HepG2 (cell line): ENCODE data around the gene SFT2D2. TPM values are rescaled to one million over a fixed set of nuclear protein-coding genes. Genes with fewer than 3 reads are reported as not detected.

Experiments
- ATAC-seq: fragments of 200-7000 bp; cut with Tn5 transposase; 3 replicates; pipeline ENCODE4 v1.9.1; 2020; ENCODE audit warnings: mild to moderate bottlenecking, moderate library complexity
- BruUV-seq: library from RNA; stranded (reverse); fragments of 400-500 nt; replicated peaks from 2 replicates; lab custom pipeline; 2021; lab: Mats Ljungman, UMichigan
- CTCF ChIA-PET: fragments of 300-600 bp; formaldehyde crosslinking; extraction: SDS; loops from one replicate; lab custom pipeline; 2021; ENCODE audit warnings: low total read pairs, inconsistent platforms, low intra/inter-chr PET ratio; lab: Yijun Ruan, JAX
- POLR2A ChIA-PET: fragments of 350-600 bp; sonication (Branson Sonifier 250); formaldehyde crosslinking; loops from one replicate; lab custom pipeline; 2020; ENCODE audit warnings: antibody characterized with exemption, inconsistent platforms; lab: Yijun Ruan, JAX
- DNase-seq: peaks from one replicate; pipeline ENCODE4 v3.0.0-alpha.2; 2015; ENCODE audit warnings: low spot score
- FAIRE-seq: peaks from 3 replicates; lab custom pipeline; 2011; peaks lifted over from hg19 to GRCh38; lab: Jason Lieb, UNC
- H2AFZ ChIP-seq: one replicate; pipeline ENCODE4 v1.6.1; 2011; ENCODE audit warnings: low read length, inconsistent platforms
- H3K27ac ChIP-seq: fragments of 300-600 bp; 3 replicates; pipeline ENCODE4 v1.8.0; 2011; ENCODE audit warnings: mixed run types, mild to moderate bottlenecking, mixed read lengths, low read length, inconsistent platforms; ENCODE audit not compliant: insufficient read depth; ENCODE audit errors: extremely low read length
- H3K27me3 ChIP-seq, 2 experiments: fragments of 200-600 bp in 1 of 2; 2 replicates in 1 of 2; 3 replicates in 1 of 2; pipeline versions ENCODE4 v1.6.0 to v1.8.0; 2011; ENCODE audit warnings: low read length in 2 of 2, mild to moderate bottlenecking in 2 of 2, moderate library complexity in 2 of 2, inconsistent platforms in 1 of 2; ENCODE audit not compliant: insufficient read depth in 2 of 2, control insufficient read depth in 1 of 2
- H3K36me3 ChIP-seq, 2 experiments: fragments of 200-600 bp in 1 of 2; replicated peaks in 1 of 2; 2 replicates in 1 of 2; 3 replicates in 1 of 2; pipeline versions ENCODE4 v1.5.1 to v1.8.0; 2011; ENCODE audit warnings: low read length in 2 of 2, inconsistent platforms in 1 of 2; ENCODE audit not compliant: insufficient read depth in 2 of 2, control insufficient read depth in 1 of 2
- H3K4me1 ChIP-seq: 2 replicates; pipeline ENCODE4 v1.5.1; 2012; ENCODE audit warnings: low read length, inconsistent platforms; ENCODE audit not compliant: insufficient read depth
- H3K4me2 ChIP-seq: 2 replicates; pipeline ENCODE4 v1.6.0; 2011; ENCODE audit warnings: low read depth, low read length, inconsistent platforms
- H3K4me3 ChIP-seq, 3 experiments: fragments of 200-600 bp in 1 of 3; sonication (generic), shearing (Covaris generic) in 1 of 3; replicated peaks in 1 of 3; 2 replicates each; pipeline ENCODE4 v1.5.1; 2011 to 2016; ENCODE audit warnings: low read length in 3 of 3, inconsistent platforms in 2 of 3, low read depth in 2 of 3, mild to moderate bottlenecking in 2 of 3, control low read depth in 1 of 3, mixed read lengths in 1 of 3; ENCODE audit not compliant: insufficient read depth in 1 of 3
- H3K79me2 ChIP-seq: one replicate; pipeline ENCODE4 v1.6.1; 2011; ENCODE audit warnings: low read length, inconsistent platforms; ENCODE audit not compliant: insufficient read depth
- H3K9ac ChIP-seq: 2 replicates; pipeline ENCODE4 v1.6.0; 2011; ENCODE audit warnings: mild to moderate bottlenecking, low read depth, low read length, inconsistent platforms; ENCODE audit not compliant: insufficient read depth
- H3K9me3 ChIP-seq: 2 replicates; pipeline ENCODE4 v1.5.1; 2012; ENCODE audit warnings: mild to moderate bottlenecking, low read length
- H4K20me1 ChIP-seq: 2 replicates; pipeline ENCODE4 v1.6.0; 2011; ENCODE audit warnings: inconsistent platforms, mild to moderate bottlenecking, low read length, moderate library complexity; ENCODE audit not compliant: insufficient read depth
- ARID2 ChIP-seq: sonication (generic); formaldehyde crosslinking; IDR thresholded peaks from 2 replicates; pipeline ENCODE4 v1.8.1; 2022; ENCODE audit warnings: mild to moderate bottlenecking, missing genetic modification reagents, borderline replicate concordance
- CBX5 ChIP-seq: sonication (generic); formaldehyde crosslinking; IDR thresholded peaks from 2 replicates; pipeline ENCODE4 v1.4.0; 2020; ENCODE audit warnings: missing genetic modification reagents, borderline replicate concordance
- CEBPZ ChIP-seq: IDR thresholded peaks from 2 replicates; pipeline ENCODE4 v1.6.1; 2012; ENCODE audit warnings: low read length, improper control_type of control experiment
- FOXC1 ChIP-seq: sonication (generic); formaldehyde crosslinking; IDR thresholded peaks from 2 replicates; pipeline ENCODE4 v1.8.0; 2022; ENCODE audit warnings: mild to moderate bottlenecking, missing genetic modification reagents, borderline replicate concordance
- FOXK2 ChIP-seq: fragments of 450-650 bp; IDR thresholded peaks from 2 replicates; pipeline ENCODE4 v1.6.1; 2016
- HIVEP1 ChIP-seq: sonication (generic); formaldehyde crosslinking; IDR thresholded peaks from 2 replicates; pipeline ENCODE4 v1.4.0; 2020; ENCODE audit warnings: mild to moderate bottlenecking, missing genetic modification reagents
- MTA3 ChIP-seq: sonication (generic); formaldehyde crosslinking; IDR thresholded peaks from 2 replicates; pipeline ENCODE4 v1.4.0; 2020; ENCODE audit warnings: missing genetic modification reagents
- PLRG1 ChIP-seq: fragments of 450-650 bp; conservative IDR thresholded peaks from 2 replicates; pipeline ENCODE4 v1.6.1; 2016
- TRIM24 ChIP-seq: sonication (generic); formaldehyde crosslinking; IDR thresholded peaks from 2 replicates; pipeline ENCODE4 v1.8.0; 2022; ENCODE audit warnings: mild to moderate bottlenecking, missing genetic modification reagents
- ZBTB38 ChIP-seq: sonication (generic); formaldehyde crosslinking; IDR thresholded peaks from 2 replicates; pipeline ENCODE4 v1.5.1; 2020; ENCODE audit warnings: mild to moderate bottlenecking, missing genetic modification reagents
- ZMAT3 ChIP-seq: sonication (generic); formaldehyde crosslinking; conservative IDR thresholded peaks from 2 replicates; pipeline ENCODE4 v1.7.0; 2021; ENCODE audit warnings: missing genetic modification reagents
- ZNF292 ChIP-seq: sonication (generic); formaldehyde crosslinking; IDR thresholded peaks from 2 replicates; pipeline ENCODE4 v1.8.1; 2022; ENCODE audit warnings: mild to moderate bottlenecking, low read depth, missing genetic modification reagents, borderline replicate concordance
- ZNF615 ChIP-seq: sonication (generic); formaldehyde crosslinking; IDR thresholded peaks from 2 replicates; pipeline ENCODE4 v1.5.0; 2020; ENCODE audit warnings: mild to moderate bottlenecking, missing genetic modification reagents, borderline replicate concordance
- ZNF83 ChIP-seq: sonication (generic); formaldehyde crosslinking; IDR thresholded peaks from 2 replicates; pipeline ENCODE4 v1.4.0; 2020; ENCODE audit warnings: missing genetic modification reagents, mild to moderate bottlenecking, borderline replicate concordance
- ZZZ3 ChIP-seq: sonication (generic); formaldehyde crosslinking; IDR thresholded peaks from 2 replicates; pipeline ENCODE4 v1.4.0; 2020; ENCODE audit warnings: missing genetic modification reagents, mild to moderate bottlenecking, borderline replicate concordance
- WGBS: methylation state at CpG from one replicate; pipeline ENCODE4 v1.1.6; 2017; ENCODE audit warnings: low lambda C conversion rate; 5-methylcytosine and 5-hydroxymethylcytosine counted together
- in situ Hi-C: cut with HindIII; loops from 2 replicates; pipeline ENCODE4 v1.10.0; 2017; ENCODE audit warnings: low pct_unique_long_range_greater_than_20kb; ENCODE audit not compliant: extremely low pct_ligation_motif_present
- intact Hi-C: fragments of 100-400 bp; cut with micrococcal nuclease; formaldehyde crosslinking; loops from one replicate; pipeline ENCODE4 v1.10.0; 2022; ENCODE audit not compliant: unreplicated experiment
- polyA plus RNA-seq, 8 experiments: library from polyadenylated mRNA; depleted of rRNA in 3 of 8; stranded (reverse) in 7 of 8; unstranded in 1 of 8; fragments of >200 nt; fragmentation: Illumina TruSeq in 4 of 8; extraction: Trizol in 4 of 8; gene quantifications; 2 replicates each; pipeline versions ENCODE4 v1.2.1 to v1.2.3, GENCODE V29; 2011 to 2016; ENCODE audit warnings: low read depth in 4 of 8, missing spikeins in 1 of 8, mixed read lengths in 1 of 8; ENCODE audit not compliant: insufficient read depth in 1 of 8
- total RNA-seq, 5 experiments: library from RNA; depleted of rRNA; stranded (reverse); fragments of >200 nt; fragmentation: Illumina TruSeq; extraction: Trizol; gene quantifications; 2 replicates each; pipeline ENCODE4 v1.2.3, GENCODE V29; 2016; ENCODE audit warnings: low read depth in 1 of 5
- TF ChIP-seq, protein P1 (sequence below): sonication (generic); formaldehyde crosslinking; IDR thresholded peaks from 2 replicates; pipeline ENCODE4 v1.5.1; 2020; ENCODE audit warnings: mild to moderate bottlenecking, missing genetic modification reagents, borderline replicate concordance

The SFT2D2 gene
- total and polyA plus RNA-seq, 2 of the 13 experiments (the other 11 are each of a cell fraction or from before 2014, with no cell fraction given), result 10.0 to 28.8 TPM

DNA sequence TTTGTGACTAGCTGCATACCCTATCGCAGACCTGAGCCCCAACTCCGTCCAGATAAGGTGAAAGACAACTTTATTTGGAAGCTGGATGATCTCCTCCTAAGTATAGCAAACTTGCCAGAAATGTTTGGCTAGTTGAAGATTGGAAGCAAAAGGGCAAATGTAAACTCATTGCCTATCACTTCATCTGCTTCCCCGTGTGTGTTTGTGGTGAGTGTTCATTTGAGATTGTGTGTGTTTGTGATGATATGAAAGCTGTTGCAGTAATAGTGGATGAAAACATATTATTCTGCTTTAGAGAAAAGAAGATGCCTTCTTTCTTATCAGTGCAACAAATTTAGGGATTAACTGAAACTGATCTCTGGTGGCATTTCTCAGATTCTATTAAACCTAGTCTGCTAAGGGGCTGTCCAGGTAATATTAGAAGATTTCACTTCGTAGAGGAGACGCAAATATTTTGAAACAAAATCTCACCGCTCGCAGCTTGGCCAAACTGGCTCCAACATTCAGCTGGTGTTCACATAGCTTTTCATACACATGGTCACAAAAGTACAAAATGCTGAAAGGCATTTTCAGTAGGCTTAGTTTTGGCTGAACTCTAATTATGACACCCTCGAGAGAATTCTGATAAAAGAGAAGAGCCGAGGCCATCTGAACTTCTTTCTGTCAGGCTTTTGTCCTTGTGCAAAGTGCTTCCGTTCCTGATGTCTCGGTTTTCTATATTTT, 56.0 kb downstream of the SFT2D2 start:
- H3K9me3 ChIP-seq, result no peaks in the 10 kb centered on the region
- no peaks in the 10 kb centered on the region for H3K4me1 ChIP-seq
- no peaks in the 10 kb centered on the region for H4K20me1 ChIP-seq
- no peak for ATAC-seq
- in situ Hi-C loops (no loop called here), intact Hi-C loops (no loop called here)
- H2AFZ ChIP-seq, result no peak overlapping the region
- no peak overlapping the region for H3K4me2 ChIP-seq
- H3K27ac ChIP-seq, result no peak overlapping the region
- ChIA-PET POLR2A (no interaction called here), CTCF (no interaction called here)
- BruUV-seq, result no TSS peak
- TF ChIP-seq ARID2 (CRISPR knock-in tag) (no peak), ZZZ3 (CRISPR knock-in tag) (no peak), ZBTB38 (CRISPR knock-in tag) (no peak)
- WGBS, result 76% methylated on average over 11 of the region's 11 CpGs
- H3K36me3 ChIP-seq, result no peaks in the 10 kb centered on the region
- no peaks in the 10 kb centered on the region for H3K79me2 ChIP-seq
- DNase-seq, result no peak
- H3K9ac ChIP-seq, result no peak overlapping the region
- H3K4me3 ChIP-seq, result no peak overlapping the region
- H3K27me3 ChIP-seq, result no peaks in the 10 kb centered on the region
- FAIRE-seq, result no peak

DNA sequence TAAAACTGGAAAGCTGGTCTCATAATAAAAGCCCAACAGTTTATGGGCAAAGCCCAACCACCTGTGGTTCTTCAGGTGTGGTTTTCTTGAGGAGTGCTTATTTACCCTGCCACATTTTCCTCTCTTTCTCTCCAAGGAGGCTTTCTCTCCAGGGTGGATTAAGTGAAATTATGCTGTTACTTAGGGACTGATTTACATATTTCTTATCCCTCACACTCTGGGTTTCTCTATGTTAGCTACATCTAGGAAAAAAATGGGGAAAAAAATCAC, 59.7 kb downstream of the SFT2D2 start:
- no peaks in the 10 kb centered on the region for H3K4me1 ChIP-seq
- ChIA-PET POLR2A (no interaction called here), CTCF (no interaction called here)
- no peak overlapping the region for H2AFZ ChIP-seq
- no peak overlapping the region for H3K9ac ChIP-seq
- H3K4me2 ChIP-seq, result no peak overlapping the region
- no peaks in the 10 kb centered on the region for H3K36me3 ChIP-seq
- in situ Hi-C loops, result no loop called here
- FAIRE-seq (no peak), DNase-seq (no peak), ATAC-seq (no peak)
- H3K27ac ChIP-seq, result no peak overlapping the region
- H3K4me3 ChIP-seq, result no peak overlapping the region
- H3K27me3 ChIP-seq, result no peaks in the 10 kb centered on the region
- BruUV-seq, result no TSS peak
- intact Hi-C loops, result no loop called here
- no peaks in the 10 kb centered on the region for H3K79me2 ChIP-seq
- H4K20me1 ChIP-seq, result no peaks in the 10 kb centered on the region
- no peaks in the 10 kb centered on the region for H3K9me3 ChIP-seq
- no peak for TF ChIP-seq FOXK2
- no peak for TF ChIP-seq HIVEP1 (CRISPR knock-in tag)
- TF ChIP-seq ZNF83, result no peak
- no peak for TF ChIP-seq CEBPZ
- no peak for TF ChIP-seq ZNF292
- no peak for TF ChIP-seq FOXC1
- TF ChIP-seq TRIM24 (CRISPR knock-in tag), result no peak
- no peak for TF ChIP-seq ZNF615
- TF ChIP-seq PLRG1, result no peak
- TF ChIP-seq, protein P1, sequence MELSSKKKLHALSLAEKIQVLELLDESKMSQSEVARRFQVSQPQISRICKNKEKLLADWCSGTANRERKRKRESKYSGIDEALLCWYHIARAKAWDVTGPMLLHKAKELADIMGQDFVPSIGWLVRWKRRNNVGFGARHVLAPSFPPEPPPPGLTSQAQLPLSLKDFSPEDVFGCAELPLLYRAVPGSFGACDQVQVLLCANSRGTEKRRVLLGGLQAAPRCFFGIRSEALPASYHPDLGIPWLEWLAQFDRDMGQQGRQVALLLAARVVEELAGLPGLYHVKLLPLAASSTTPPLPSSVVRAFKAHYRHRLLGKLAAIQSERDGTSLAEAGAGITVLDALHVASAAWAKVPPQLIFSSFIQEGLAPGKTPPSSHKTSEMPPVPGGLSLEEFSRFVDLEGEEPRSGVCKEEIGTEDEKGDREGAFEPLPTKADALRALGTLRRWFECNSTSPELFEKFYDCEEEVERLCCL (CRISPR knock-in tag), result no peak
- TF ChIP-seq ZMAT3 (CRISPR knock-in tag), result no peak
- no peak for TF ChIP-seq MTA3 (CRISPR knock-in tag)
- no peak for TF ChIP-seq CBX5 (CRISPR knock-in tag)
